Hepatocyte (in vitro differentiated cells): ENCODE data around the gene CLASRP.

Experiments used
- EZH2 ChIP-seq: fragments of 200-600 bp; sonication (generic); IDR thresholded peaks from 2 replicates; pipeline ENCODE4 v1.6.1; 2016; ENCODE audit warnings: antibody characterized with exemption, mild to moderate bottlenecking, borderline replicate concordance
- TF ChIP-seq, protein P1 (sequence below): fragments of 200-600 bp; sonication (generic); IDR thresholded peaks from 2 replicates; pipeline ENCODE4 v1.5.1; 2016; ENCODE audit warnings: antibody characterized with exemption, mild to moderate bottlenecking; ENCODE audit not compliant: poor library complexity

DNA sequence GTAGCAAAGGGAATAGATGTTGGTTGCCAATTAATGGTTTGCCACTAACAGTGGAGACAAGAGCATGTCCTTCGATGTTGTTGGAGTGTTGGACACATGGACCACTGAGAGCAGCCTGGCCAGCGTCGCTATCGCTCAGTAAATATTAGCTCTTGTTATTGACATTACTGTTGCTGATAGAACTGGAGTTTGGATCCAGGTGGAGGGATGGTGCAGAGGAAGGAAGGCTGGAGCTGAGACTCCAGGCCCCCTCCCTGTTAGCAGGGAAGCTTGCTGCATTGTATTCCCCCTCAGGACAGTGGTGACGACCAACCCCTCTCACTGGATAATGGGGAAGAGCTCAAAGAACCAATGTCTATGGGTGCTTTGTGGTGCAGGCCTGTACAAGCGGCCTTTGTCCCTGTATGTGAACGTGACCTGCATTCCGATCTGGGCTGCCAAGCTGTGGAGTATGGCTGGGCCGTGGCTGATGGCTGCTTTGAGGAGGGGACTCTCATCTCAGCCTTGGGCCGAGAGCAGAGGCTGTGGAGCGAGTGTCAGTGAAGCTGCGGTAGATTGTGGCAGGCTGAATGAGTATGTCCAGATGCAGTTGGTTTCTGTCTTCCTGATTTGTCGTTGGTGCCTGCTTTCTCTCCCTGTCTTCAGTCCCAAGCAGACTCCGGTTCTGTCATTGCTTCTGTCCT lies 7.0 kb downstream of the CLASRP start:
- TF ChIP-seq, protein P1, sequence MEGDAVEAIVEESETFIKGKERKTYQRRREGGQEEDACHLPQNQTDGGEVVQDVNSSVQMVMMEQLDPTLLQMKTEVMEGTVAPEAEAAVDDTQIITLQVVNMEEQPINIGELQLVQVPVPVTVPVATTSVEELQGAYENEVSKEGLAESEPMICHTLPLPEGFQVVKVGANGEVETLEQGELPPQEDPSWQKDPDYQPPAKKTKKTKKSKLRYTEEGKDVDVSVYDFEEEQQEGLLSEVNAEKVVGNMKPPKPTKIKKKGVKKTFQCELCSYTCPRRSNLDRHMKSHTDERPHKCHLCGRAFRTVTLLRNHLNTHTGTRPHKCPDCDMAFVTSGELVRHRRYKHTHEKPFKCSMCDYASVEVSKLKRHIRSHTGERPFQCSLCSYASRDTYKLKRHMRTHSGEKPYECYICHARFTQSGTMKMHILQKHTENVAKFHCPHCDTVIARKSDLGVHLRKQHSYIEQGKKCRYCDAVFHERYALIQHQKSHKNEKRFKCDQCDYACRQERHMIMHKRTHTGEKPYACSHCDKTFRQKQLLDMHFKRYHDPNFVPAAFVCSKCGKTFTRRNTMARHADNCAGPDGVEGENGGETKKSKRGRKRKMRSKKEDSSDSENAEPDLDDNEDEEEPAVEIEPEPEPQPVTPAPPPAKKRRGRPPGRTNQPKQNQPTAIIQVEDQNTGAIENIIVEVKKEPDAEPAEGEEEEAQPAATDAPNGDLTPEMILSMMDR = no peak
- no peak for TF ChIP-seq EZH2
